ENCODE data around the gene GATA5. TPM values are rescaled to one million over a fixed set of nuclear protein-coding genes. Genes with fewer than 3 reads are reported as not detected.

The GATA5 gene, protein sequence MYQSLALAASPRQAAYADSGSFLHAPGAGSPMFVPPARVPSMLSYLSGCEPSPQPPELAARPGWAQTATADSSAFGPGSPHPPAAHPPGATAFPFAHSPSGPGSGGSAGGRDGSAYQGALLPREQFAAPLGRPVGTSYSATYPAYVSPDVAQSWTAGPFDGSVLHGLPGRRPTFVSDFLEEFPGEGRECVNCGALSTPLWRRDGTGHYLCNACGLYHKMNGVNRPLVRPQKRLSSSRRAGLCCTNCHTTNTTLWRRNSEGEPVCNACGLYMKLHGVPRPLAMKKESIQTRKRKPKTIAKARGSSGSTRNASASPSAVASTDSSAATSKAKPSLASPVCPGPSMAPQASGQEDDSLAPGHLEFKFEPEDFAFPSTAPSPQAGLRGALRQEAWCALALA
- not detected for polyA plus RNA-seq (2013, experiment 1 of 2; ENCODE audit: insufficient read length)
- not detected for polyA plus RNA-seq (2013, experiment 2 of 2; ENCODE audit: insufficient read length)

DNA sequence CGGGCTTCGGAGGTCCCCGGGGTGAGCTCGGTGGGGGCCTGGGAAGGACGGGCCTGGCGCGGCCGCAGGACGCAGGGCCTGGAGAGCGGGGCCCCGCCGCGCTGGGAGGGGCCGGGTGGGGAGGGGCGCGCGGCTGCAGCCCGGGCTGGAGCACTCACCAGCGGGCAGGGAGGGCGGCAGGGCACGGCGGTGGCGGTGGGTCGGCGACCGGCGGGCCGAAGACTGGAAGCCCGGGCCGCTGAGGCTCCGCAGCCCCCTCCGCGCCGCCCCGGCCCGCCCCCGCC lies at the start of gene GATA5:
TSS of gene GATA5 (minus strand) at position 224 of the 284 bp plus-strand sequence. CDS start 474 bp downstream, outside the sequence.
- DNase-seq = no peak

DNA sequence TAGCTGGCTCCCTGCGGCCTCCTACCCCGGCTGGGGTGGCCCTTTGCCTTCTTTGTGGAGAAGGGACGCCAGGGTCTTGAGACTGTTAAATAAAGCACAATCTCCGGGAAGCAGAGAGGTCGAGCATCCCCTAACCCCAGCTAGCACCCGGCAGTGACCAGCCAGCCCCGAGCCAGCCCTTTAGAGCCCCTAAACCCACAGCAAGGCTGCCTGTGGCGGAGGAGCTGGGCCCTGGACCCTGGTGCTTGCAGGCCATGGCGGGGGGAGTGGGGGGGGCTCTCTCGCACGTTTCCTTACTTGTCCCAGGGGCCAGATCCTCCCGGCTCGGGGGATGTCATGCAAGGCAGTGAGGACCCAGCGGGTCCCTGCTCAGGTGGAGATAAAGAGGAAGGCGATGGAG lies 49.2 kb upstream of the GATA5 start:
- no peak for DNase-seq

DNA sequence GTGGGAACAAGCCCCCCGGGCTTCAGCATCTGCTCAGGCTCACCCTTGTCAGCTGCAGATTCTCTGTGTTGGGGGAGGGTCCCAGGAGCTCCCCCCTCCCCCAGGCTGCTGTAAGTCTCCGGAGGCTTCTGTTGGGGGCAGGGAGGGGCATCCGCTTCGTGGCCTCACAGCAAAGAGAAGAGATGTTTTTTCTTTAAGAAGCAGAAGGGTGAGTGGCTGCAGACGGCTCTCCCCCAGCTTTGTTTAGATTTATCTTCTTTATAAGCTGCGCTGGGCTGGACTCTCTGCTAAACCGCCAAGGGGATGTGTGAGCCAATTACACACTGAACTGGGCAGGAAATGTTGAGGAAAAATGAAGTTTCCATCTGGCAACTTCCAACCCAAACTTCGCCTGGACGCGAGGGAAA lies 48.7 kb upstream of the GATA5 start:
- DNase-seq = no peak

DNA sequence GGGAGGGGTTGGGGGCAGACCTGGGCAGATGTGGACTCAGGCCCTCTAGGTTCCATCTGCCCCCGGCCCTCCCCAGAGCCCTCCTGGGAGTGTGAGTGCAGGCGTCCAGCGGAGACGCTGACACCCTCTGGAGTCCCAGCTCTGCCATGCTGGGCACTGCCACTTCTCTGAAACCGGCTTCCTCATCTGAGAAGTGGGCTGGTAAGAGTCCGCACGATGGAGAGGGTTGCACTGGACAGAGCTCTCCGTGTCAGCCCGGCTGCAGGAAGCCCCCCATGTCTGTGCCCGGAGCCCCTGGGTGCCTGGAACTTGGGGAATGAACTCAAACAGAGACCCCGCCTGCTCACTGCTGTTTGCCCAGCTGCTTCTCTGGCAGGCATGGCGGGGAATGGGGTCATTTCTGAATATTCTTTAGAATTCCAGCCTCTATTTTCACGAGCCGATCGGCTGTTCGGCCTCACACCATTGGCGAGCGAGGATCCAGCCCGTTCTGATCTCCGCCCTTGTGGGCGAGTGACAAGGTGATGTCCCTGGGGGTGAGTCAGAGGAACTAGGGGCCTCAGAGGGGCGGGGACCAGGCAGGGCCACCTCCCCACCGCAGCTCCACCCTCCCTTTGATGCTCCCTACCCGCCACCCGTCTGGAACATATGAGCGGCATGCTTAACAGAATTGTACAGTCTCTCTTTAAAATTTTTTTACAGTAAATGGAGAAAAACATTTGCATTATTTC lies 47.8 kb upstream of the GATA5 start:
- DNase-seq = peak; percentile 4

DNA sequence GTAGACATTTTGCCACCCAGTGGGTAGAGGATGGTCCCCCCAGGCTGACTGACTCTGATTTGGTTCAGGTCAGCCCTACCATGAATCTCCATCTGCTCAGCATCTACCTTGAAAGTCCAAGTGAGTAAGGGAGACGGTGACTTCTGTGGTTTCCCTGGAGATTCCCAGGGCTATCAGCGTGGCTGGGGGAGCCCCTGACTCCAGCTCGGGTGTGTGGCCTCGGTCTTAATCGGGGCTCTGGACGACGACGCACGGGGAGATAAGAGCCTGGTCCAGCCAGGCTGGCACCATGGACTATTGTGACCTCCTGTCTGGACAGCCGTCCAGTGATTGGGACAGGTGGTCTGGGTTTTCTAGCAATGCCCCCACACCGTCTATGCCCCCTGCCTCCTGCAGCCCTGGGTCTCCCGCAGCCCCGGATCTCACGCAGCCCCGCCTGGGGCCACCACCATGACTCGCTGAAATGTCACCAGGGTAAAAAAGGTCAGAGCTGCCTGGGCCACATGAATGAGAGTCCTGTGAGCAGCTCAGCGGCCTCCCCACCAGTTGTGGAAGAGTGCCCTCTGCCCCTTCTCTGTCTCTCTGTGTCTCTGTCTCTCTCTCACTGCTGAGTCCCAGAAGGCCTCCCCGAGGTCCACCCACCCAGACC lies 47.1 kb upstream of the GATA5 start:
- DNase-seq = no peak

DNA sequence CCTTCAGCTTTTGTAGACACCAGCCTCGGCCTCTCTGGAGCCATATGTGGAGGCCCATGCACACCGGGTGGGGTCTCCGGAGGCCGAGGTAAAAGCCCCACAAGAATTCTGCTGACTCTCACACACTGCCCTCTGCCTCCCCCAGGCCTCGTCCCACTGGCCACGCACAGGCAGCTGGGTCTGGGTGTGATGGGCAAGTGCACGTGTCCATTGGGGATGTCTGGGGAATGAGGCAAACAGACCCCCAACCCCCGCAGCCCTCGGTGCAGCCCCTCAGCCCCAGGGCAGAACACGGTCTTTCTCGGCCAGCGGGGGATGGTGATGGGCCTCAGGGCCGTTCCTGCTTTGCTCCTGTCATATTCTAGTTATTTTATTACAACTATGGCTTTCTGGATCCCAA lies 44.0 kb upstream of the GATA5 start:
- DNase-seq = no peak

DNA sequence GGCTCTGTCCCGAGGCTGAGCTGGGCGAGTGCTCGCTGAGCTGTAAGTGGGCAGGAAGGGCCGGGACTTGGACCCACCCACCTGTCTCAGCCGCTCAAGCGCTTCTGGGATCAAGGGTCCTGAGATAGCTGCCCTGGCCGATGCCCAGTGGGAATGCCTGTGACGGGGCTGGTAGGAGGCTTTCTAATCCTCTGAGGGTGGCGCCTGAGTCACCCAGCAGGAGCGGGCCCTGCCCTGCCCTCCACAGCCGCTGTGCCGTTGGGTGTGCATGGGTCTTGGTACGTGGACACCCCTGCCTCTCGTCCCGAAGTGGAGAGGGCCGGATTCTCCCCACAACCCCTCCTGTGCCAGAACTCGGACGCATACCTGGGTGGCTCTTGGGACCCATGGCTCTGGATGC lies 43.1 kb upstream of the GATA5 start:
- DNase-seq = no peak

DNA sequence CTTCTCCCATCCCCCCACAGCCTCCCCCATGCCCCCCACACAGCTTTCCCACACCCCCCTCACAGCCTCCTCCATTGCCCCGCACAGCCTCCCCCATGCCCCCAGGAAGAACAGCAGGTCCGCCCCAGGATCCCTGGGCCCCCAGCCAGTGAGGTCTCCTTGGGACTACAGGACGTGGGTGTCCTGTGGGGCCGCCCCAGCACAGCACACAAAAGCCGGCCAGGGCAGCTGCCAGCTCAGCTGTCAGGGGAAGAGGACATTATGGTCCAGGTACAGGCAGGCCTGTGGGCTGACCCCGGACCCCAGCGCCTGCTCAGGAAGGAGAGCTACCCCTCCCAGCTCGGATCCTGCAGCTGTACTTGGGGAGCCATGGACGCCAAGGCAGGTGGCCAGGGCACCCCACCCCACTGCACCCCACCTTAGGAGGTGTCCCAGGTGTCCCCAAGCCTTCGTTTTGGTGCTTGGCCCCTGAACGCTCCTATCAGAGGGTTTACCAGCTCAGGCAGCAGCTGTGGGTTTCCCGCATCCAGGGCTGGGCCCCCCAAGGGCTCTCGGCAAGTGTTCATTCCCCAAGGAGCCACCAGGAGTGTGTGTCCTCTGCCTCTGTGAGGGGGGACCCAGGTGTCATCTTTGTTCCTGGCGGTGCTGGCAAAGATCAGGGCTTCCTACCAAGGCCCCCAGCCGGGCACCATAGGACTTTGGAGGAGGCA lies 42.3 kb upstream of the GATA5 start:
- DNase-seq = no peak

DNA sequence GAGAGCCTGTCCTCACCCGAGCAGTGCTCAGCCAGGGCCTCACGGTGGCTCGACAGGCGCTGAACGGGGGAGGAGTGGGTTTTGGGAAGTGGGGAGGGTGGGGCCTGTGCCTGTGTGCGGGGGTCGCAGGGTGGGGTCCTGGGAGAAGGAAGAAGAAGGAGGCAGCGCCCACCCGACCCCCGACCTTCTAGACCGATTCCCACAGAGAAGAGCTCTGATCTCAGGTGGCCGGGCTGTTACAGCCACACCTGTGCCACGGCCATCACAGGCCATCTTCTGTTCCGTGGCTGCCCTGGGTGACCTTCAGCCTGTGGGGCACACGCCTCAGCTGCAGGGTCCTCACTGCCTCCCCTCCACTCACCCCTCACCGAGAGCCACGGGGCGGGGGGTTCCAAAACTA lies 41.4 kb upstream of the GATA5 start:
- DNase-seq = no peak

DNA sequence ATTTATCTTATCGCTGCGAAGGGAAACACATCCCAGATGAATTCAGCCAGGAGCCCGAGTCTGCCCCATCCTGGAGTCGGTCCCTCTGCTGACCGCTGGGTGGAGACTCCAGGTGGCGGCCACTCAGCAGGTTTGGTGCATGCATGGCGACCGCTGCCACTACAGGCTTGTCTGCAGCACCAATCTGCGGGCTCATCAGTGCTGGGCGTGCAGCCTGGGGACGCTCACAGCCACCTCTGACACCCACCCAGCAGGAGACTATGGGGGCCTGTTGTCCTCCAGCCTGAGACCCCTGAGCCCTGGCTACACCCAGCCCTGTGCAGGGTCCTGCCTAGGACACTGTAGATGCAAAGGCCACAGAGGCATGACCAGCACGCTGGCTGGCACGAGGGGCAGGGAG lies 40.5 kb upstream of the GATA5 start:
- DNase-seq = no peak

DNA sequence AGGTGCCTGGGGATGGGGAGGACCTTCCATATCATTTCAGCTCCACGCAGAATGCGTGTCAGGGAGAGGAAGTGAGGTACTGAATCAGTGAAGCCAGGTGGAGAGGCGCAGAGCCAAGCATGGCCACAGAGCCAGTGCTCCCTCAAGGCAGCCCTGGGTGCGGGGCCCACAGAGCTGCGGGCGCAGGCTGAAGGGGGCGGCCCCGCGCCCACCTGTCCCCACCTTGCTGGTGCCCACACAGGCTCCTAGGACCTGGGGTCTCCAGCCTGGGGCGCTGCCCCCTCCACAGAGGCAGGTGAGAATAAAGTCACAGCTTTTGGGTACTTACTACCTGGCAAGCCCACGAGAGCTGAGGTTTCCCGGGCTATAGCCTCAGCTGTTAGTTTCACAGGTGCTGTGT lies 40.0 kb upstream of the GATA5 start:
- DNase-seq = no peak

DNA sequence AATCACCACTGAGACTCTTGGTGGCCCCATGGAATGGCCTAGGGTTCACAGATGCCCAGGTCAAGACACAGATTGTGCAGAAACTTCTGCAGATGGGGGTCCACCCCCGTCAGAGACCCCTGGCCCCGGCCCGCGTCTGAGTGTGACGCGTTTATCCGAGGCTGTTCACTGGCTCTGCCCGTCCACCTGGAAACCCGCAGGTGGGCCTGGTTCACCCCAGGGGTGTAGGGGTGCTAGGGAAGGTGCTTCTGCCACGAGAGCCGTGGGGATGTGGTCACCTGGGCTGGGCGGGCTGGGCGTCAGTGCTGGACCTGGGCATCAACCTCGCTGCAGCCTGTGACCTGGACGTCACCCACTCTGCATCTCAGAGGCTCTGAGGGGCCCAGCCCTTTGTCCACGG lies 39.5 kb upstream of the GATA5 start:
- no peak for DNase-seq

DNA sequence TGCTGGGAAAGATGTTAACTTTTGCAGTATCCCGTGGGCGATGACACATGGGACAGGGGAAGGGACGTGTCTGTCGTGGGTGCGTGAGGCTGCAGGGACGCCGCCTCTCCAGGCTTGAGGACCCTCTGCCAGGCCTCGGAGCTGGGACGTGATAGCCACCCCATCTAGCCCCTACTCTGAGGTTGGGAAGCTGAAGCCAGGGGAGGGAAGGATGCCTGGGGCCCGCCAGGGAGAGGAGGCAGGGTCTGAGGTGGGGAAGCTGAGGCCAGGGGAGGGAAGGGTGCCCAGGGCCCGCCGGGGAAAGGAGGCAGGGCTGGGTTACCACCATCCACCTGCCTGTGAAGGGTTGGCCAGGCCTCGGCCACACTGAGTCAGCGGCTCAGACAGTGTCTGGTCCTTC lies 38.2 kb upstream of the GATA5 start:
- DNase-seq = no peak

DNA sequence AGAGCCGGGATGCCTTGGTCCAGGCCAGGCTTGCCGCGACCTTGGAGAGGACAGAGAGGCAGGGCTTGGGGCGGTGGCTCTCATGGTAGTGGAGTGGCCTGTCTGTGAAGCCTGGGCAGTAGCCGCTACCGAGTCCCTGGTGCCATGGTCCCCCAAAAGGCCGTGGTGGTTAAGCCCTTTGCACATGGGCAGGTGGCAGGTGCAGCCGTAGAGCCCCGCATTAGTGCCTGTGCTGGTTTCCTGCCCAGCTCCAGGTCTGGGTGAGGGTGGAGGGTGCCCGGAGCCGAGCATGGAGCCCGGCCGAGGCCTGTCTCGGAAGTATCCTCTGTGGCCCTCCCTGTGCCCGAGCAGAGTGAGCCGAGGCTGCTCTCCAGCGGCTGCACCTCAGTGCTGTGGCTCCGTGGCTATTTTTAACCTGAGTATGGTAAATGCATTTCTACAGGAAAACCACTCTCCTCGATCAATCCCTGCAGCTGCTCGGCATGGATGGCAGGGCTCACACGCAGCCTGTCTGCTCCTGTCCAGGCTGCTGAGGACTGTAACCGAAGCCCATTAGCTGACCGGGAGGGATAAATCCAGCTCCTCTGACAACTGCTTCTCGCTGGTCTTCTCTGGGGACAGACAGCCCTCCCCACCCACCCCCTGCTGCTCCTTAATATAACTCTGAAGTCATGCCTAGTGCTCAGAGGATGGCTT lies 36.3 kb upstream of the GATA5 start:
- DNase-seq = no peak

DNA sequence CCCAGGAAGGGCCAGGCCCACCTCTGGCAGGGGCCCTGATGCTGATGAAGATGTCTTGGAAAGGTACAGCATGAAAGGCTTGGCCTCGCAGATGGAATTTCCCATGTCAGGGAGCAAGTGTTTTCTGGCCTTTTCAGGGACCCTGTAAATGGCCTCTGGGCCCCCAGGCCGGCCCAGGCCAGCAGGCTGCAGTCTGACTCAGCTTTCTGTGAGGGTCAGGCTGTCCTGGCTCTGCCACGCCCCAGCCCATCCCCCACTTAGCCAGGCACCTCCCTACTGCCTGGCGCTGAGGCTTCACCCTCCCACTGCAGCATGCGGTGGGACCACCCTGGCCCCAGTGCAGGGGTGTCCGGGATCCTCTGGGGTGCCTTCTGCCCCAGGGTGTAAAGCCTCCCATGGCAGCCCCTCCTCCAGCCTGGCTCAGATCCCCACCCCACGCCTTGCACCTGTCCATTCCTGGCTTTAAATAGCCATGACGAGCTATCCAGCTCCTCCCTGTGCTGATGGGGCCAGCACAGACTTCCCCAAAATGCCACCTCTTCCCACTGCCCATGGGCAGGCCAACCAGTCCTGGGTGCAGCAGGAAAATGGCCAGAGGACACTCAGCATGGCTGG lies 35.6 kb upstream of the GATA5 start:
- DNase-seq = no peak

DNA sequence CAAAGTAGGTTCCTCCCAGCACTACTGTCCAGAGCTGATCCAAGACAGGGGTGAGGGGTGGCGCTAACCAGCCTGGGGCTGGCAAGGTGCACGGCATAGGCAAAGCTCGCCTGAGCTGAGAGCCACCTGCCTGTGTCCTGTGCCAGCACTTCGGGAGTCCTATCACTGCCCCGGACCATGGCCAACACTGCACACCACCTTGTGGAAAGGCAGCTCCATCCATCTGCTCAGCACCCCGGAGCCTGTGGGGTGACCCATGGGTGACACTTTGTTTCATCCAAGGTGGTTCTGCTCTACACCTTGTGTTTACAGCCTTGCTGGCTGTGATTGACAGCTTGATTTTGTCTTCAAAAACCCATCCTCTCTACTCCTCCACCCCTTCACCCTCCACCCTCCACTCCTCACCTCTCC lies 32.9 kb upstream of the GATA5 start:
- DNase-seq = no peak

DNA sequence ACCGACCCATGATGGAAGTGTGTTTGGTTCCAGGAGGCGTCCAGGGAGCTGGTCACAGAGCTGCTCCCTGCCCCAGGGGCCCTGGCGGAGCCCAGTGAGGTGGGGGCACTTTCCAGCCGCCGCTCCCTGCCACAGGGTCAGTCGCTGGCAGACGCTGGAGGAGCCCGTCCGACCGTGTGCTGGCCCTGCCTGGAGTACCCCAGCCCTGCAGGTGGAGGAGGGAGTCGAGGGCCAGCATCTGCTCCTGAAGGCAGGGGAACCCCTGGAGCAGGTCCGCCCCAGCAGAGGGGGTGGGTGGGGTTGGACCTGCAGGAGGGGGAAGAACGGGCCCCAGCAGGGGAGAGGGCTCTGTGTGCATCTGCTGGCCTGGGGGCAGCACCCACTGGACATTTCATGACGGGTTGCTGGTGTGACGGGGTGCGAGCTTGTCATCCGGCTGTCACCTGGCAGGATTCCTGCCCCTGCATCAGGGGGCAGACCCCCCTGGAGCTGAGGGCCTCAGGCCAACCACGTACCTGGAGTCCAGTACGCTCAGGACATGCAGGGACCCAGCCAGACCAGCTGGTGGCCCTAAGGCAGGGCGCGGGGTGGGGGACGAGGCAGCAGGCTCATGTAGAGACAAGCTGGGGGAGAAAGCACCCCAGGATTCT lies 32.3 kb upstream of the GATA5 start:
- no peak for DNase-seq

DNA sequence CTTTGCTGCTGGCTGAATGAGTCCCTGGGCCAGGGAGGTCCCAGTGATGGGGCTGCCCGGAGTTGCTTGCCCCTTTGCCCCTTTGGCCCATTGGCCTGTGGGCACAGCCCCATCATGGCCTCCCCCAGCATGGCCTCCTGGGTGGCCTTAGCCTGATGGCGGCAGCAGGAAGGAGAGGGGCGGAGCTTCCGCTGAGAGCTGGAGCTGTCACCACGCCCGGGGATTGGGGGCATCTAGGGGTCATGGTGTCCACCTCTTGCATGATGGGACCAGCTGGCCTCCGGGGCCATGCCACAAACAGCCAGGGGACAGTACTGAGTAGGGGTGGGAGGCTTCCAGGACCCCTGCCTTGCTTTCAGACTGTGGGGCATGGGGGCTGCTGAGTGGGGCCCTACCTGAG lies 31.5 kb upstream of the GATA5 start:
- DNase-seq = no peak

DNA sequence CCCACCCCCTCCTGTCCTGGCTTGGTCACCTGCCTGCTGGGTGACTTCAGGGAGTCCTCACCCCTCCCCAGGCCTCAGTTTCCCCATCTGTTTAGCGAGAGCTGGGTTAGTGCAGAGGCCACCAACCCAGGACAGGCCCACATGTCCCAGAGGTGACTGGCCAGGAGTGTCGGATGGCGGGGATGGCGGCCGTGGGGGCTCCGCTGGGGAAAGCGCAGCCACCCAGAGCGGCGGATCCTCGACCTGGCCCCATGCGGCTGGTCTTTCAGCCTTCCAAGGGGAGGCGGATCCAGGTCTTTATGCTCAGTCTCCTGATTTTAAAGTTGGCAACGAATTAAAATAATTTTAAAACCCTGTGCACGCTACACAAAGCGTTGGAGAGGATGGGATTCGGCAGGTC lies 31.0 kb upstream of the GATA5 start:
- DNase-seq = no peak

DNA sequence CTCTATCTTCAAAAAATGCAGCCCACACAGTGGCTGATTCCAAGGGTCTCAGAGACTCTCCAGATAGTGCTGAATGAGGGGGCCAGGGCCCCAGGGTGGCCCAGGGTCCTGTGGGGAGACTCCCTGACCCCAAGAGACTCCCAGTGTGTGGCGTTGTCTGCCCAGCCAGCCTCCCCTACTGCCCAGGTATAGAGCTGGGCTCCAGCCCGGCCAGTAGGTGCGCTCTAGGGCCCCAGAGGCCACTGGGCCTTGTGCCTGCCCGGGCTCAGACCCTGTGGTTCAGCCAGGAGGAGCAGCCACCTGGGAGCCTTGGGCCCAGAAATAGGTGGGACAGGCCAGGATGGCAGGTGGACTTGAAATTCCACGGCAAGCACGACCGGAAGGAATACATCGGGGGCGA lies 30.3 kb upstream of the GATA5 start:
- DNase-seq = no peak

DNA sequence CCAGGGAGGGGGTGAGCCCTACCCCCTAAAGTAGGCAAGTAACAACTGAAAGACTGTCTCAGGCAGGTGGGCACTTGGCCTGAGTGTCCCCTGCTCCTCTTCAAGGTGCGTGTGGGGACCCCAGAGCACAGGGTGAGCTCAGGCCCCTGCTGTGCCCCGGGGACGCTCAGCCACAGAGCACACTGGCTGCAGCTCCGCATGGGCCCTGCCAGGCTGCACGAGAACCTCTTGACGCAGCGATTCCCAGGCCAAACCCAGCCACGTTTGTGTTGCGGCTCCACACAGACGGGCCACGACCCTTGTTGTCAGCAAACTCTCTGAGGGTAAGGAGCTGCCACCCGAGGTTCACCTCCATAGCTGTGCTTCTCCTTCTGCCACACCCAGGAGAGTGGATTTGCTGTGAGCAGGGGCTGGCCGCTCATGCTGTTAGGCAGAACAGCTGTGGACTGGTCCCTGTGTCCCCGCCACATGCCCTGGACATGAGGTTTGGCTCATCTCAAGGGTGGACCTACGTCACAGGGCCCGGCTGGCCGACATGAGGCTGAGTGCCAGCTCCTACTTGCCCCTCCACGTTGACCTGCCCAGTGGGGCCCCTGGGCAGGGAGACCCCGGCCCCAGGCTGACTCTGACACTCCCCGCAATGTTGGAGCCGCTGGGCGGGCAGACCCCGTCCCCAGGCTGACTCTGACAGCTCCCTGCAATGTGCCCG lies 29.7 kb upstream of the GATA5 start:
- no peak for DNase-seq

Data from fibroblast of skin of back (primary cell).